Urothelium cell line (cell line): ENCODE measurements around the gene LGALS7.
A peak's percentile ranks its signal among the peaks of the same experiment; 100 is the strongest.

Source experiments
- DNase-seq: peaks from one replicate; pipeline ENCODE4 v3.0.0; 2011; ENCODE audit warnings: low spot score, mixed read lengths
- FAIRE-seq: peaks from 2 replicates; lab custom pipeline; 2011; peaks lifted over from hg19 to GRCh38; lab: Jason Lieb, UNC

LGALS7 gene

GRCh38 chr19:38741670-38742069 lies 31.6 kb downstream of the LGALS7 start:
- no peak for DNase-seq
- FAIRE-seq = no peak

- DNase-seq (no peak), FAIRE-seq (no peak)
Observed at GRCh38 chr19:38740932-38741331, 32.4 kb downstream of the LGALS7 start.

- DNase-seq (no peak), FAIRE-seq (no peak)
Observed at GRCh38 chr19:38740257-38740592, 33.1 kb downstream of the LGALS7 start.

GRCh38 chr19:38739440-38740256 lies 33.7 kb downstream of the LGALS7 start:
- no peak for FAIRE-seq
- DNase-seq = no peak

- DNase-seq (no peak), FAIRE-seq (peak; percentile 20)
Observed at GRCh38 chr19:38737921-38738737, 35.2 kb downstream of the LGALS7 start.

- FAIRE-seq (no peak), DNase-seq (no peak)
Observed at GRCh38 chr19:38737281-38737865, 35.9 kb downstream of the LGALS7 start.

- peak; percentile 38 for DNase-seq
- no peak for FAIRE-seq
Observed at GRCh38 chr19:38736413-38737280, 36.7 kb downstream of the LGALS7 start.

- FAIRE-seq (no peak), DNase-seq (no peak)
Observed at GRCh38 chr19:38736036-38736412, 37.3 kb downstream of the LGALS7 start.

- FAIRE-seq (no peak), DNase-seq (no peak)
Observed at GRCh38 chr19:38735257-38735686, 38.0 kb downstream of the LGALS7 start.

- FAIRE-seq (no peak), DNase-seq (no peak)
Observed at GRCh38 chr19:38734426-38735256, 38.7 kb downstream of the LGALS7 start.

GRCh38 chr19:38734176-38734425 lies 39.2 kb downstream of the LGALS7 start:
- FAIRE-seq = no peak
- DNase-seq = no peak

GRCh38 chr19:38733493-38734175 lies 39.7 kb downstream of the LGALS7 start:
- DNase-seq (no peak), FAIRE-seq (peak; percentile 48)

GRCh38 chr19:38733241-38733492 lies 40.1 kb downstream of the LGALS7 start:
- FAIRE-seq (no peak), DNase-seq (no peak)

- no peak for FAIRE-seq
- no peak for DNase-seq
Observed at GRCh38 chr19:38731654-38732301, 41.5 kb downstream of the LGALS7 start.

- FAIRE-seq (no peak), DNase-seq (no peak)
Observed at GRCh38 chr19:38730731-38731589, 42.4 kb downstream of the LGALS7 start.

GRCh38 chr19:38730470-38730730 lies 42.9 kb downstream of the LGALS7 start:
- DNase-seq (no peak), FAIRE-seq (no peak)

GRCh38 chr19:38729653-38730469 lies 43.5 kb downstream of the LGALS7 start:
- FAIRE-seq = no peak
- DNase-seq = peak; percentile 58
